ENCODE data around the gene ZCCHC24. TPM values are rescaled to one million over a fixed set of nuclear protein-coding genes. Genes with fewer than 3 reads are reported as not detected.

ZCCHC24 gene
- total RNA-seq, 1 donor from 2014 or later, result 57.0 TPM

- H3K9me3 ChIP-seq, result no peaks in the 10 kb centered on the region
- H3K4me1 ChIP-seq, result peaks cover 49% of the 10 kb centered on the region
- TF ChIP-seq POLR2A (IDR thresholded peaks at IDR 0.05) (no peak), POLR2AphosphoS5 (IDR thresholded peaks at IDR 0.05; ENCODE audit: insufficient read depth in 1 of 2, low read depth in 1 of 2) (no peak), CTCF (IDR thresholded peaks at IDR 0.05) (no peak)
- H3K4me3 ChIP-seq, result no peak overlapping the region
- peak overlapping the region; percentile 96 for H3K27ac ChIP-seq
- DNase-seq (ENCODE audit: extremely low spot score in 2 of 2), result no peak
- H3K27me3 ChIP-seq, result no peaks in the 10 kb centered on the region
- peaks cover 0 to 9% of the 10 kb centered on the region in 2 donors for H3K36me3 ChIP-seq
- intact Hi-C loops (cut with DNase I), result no loop called here
These were observed 14.0 kb downstream of the ZCCHC24 start for GRCh38 chr10:79431428-79431827.

GRCh38 chr10:79430936-79431335 lies 14.5 kb downstream of the ZCCHC24 start:
- H3K4me1 ChIP-seq, result peaks cover 46% of the 10 kb centered on the region
- no peaks in the 10 kb centered on the region for H3K27me3 ChIP-seq
- no peak for TF ChIP-seq POLR2A (IDR thresholded peaks at IDR 0.05)
- no peak for TF ChIP-seq CTCF (IDR thresholded peaks at IDR 0.05)
- TF ChIP-seq POLR2AphosphoS5 (IDR thresholded peaks at IDR 0.05; ENCODE audit: insufficient read depth in 1 of 2, low read depth in 1 of 2), result no peak
- peaks cover 0 to 9% of the 10 kb centered on the region in 2 donors for H3K36me3 ChIP-seq
- no peaks in the 10 kb centered on the region for H3K9me3 ChIP-seq
- peak overlapping the region; percentile 96 for H3K27ac ChIP-seq
- no peak overlapping the region for H3K4me3 ChIP-seq
- intact Hi-C loops (cut with DNase I), result no loop called here
- no peak for DNase-seq (ENCODE audit: extremely low spot score in 2 of 2)

- Histone ChIP-seq H3K36me3 (peaks cover 0 to 9% of the 10 kb centered on the region in 2 donors), H3K9me3 (no peaks in the 10 kb centered on the region), H3K4me3 (no peak overlapping the region), H3K27ac (peak overlapping the region; percentile 96), H3K4me1 (peaks cover 46% of the 10 kb centered on the region), H3K27me3 (no peaks in the 10 kb centered on the region)
- intact Hi-C loops (cut with DNase I), result no loop called here
- no peak for DNase-seq (ENCODE audit: extremely low spot score in 2 of 2)
- TF ChIP-seq CTCF (IDR thresholded peaks at IDR 0.05), result no peak
- no peak for TF ChIP-seq POLR2A (IDR thresholded peaks at IDR 0.05)
- TF ChIP-seq POLR2AphosphoS5 (IDR thresholded peaks at IDR 0.05; ENCODE audit: insufficient read depth in 1 of 2, low read depth in 1 of 2), result no peak
These were observed 15.0 kb downstream of the ZCCHC24 start for GRCh38 chr10:79430325-79430905.

GRCh38 chr10:79429751-79430150 lies 15.7 kb downstream of the ZCCHC24 start:
- intact Hi-C loops (cut with DNase I), result no loop called here
- peaks cover 46% of the 10 kb centered on the region for H3K4me1 ChIP-seq
- DNase-seq (ENCODE audit: extremely low spot score in 2 of 2), result no peak
- peak overlapping the region; percentile 96 for H3K27ac ChIP-seq
- no peak for TF ChIP-seq CTCF (IDR thresholded peaks at IDR 0.05)
- no peak for TF ChIP-seq POLR2A (IDR thresholded peaks at IDR 0.05)
- TF ChIP-seq POLR2AphosphoS5 (IDR thresholded peaks at IDR 0.05; ENCODE audit: insufficient read depth in 1 of 2, low read depth in 1 of 2), result no peak
- no peak overlapping the region for H3K4me3 ChIP-seq
- no peaks in the 10 kb centered on the region for H3K27me3 ChIP-seq
- peaks cover 0 to 9% of the 10 kb centered on the region in 2 donors for H3K36me3 ChIP-seq
- H3K9me3 ChIP-seq, result no peaks in the 10 kb centered on the region

GRCh38 chr10:79427965-79428364 lies 17.5 kb downstream of the ZCCHC24 start:
- H3K27me3 ChIP-seq, result no peaks in the 10 kb centered on the region
- H3K27ac ChIP-seq, result no peak overlapping the region
- TF ChIP-seq POLR2A (IDR thresholded peaks at IDR 0.05) (no peak), CTCF (IDR thresholded peaks at IDR 0.05) (no peak), POLR2AphosphoS5 (IDR thresholded peaks at IDR 0.05; ENCODE audit: insufficient read depth in 1 of 2, low read depth in 1 of 2) (no peak)
- intact Hi-C loops (cut with DNase I), result no loop called here
- peaks cover 0 to 9% of the 10 kb centered on the region in 2 donors for H3K36me3 ChIP-seq
- no peak for DNase-seq (ENCODE audit: extremely low spot score in 2 of 2)
- H3K9me3 ChIP-seq, result no peaks in the 10 kb centered on the region
- peaks cover 36% of the 10 kb centered on the region for H3K4me1 ChIP-seq
- H3K4me3 ChIP-seq, result no peak overlapping the region
